GM21576 (cell line): ENCODE data around the gene GNB2.

Experiments used
- ATAC-seq: cut with Tn5 transposase; IDR thresholded peaks from one replicate; pipeline ENCODE4 v1.9.1; 2021; ENCODE audit warnings: mild to moderate bottlenecking, moderate library complexity; ENCODE audit not compliant: unreplicated experiment

Gene GNB2

DNA sequence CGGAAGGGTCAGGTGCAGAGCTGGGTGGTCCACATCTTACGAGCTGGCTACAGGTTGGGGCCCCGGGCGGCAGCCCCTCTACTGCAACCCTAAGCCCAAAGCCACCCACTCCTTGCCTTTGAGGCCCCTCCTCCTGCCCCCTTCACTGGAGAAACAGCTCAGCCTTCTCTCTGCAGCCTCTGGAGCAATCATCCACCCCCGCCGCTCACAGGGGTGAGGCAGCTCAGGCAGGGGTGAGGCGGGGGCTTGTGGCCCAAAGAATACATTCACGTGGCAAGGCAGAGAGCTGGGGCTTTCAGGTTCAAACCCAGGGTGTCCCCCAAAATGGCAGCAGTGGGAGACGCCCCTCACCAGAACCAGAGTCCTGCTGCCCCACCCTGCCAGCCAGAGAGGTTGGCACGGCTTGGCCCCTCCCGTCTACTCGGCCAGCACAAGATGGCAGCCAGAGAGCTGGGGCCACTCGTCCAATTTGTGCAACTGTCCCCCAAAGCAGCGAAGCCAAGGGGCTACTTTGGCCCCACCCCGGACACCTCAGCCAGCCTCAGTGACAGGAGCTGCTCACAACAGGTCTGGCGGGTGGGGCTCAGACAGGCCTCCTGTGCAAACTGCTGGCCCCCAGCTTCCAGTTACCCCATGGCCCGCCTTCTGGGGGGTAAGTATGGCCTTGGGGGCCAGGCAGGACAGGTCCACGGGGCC lies 7.2 kb downstream of the GNB2 start:
- no peak for ATAC-seq

DNA sequence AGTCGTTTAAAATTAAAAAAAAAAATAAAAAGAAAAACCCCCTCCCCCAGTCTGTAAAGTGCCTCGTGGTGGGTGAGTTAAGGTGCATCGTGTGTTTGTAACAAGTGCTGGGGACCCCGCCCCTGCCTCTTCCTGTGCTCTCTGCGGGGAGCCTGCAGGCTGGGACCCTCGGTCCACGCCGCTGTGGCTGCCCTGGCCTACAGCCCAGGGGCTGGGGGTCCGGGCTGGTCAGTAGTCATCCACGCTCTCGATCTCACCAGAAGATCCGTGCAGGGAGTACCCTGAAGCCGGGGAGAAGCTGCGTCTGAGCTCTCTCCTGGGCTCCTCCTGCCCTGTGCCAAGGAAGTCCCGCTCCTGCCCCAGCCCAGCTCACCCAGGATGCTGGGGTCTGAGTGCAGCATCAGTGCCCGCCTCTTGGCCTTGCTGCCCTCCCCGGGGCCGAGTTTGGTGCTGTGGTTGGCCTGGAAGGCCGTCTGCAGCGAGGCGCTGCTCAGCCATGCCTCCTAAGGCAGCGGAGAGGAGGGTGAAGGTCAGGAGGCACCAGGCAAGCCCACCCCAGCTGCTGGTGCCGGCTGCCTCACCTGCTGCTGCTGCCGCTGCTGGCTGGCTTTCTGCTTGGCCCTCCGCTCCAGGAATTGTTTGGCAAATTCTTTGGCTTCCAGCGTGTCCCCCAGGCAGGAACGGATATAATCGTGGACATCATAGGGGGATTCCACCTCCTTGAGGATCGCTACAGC lies 8.1 kb downstream of the GNB2 start:
- ATAC-seq, result no peak

DNA sequence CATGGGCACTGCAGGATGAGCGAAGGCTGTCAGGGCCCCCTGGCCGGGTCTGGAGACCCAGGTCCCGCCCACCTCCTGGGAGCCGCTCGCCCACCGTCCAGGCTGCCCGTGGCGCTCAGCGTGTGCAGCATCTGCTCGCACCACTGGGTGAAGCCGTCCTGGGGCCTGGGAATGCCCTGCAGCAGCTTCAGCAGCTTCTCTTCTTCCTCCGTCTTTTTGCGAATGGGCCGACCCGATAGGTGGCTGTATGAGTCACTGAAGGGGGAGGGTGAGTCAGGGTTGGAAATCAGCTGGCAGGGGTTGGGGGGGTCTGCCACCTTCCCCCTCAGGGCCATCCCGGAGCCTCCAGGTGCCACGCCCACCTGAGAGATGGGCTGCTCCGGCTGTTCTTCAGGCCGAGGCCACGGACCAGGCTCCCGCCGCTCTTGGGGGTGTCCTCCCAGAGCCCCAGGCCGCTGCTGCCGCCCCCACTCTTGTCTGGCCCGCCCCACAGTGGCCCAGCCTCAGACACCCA lies 8.7 kb downstream of the GNB2 start:
- no peak for ATAC-seq

DNA sequence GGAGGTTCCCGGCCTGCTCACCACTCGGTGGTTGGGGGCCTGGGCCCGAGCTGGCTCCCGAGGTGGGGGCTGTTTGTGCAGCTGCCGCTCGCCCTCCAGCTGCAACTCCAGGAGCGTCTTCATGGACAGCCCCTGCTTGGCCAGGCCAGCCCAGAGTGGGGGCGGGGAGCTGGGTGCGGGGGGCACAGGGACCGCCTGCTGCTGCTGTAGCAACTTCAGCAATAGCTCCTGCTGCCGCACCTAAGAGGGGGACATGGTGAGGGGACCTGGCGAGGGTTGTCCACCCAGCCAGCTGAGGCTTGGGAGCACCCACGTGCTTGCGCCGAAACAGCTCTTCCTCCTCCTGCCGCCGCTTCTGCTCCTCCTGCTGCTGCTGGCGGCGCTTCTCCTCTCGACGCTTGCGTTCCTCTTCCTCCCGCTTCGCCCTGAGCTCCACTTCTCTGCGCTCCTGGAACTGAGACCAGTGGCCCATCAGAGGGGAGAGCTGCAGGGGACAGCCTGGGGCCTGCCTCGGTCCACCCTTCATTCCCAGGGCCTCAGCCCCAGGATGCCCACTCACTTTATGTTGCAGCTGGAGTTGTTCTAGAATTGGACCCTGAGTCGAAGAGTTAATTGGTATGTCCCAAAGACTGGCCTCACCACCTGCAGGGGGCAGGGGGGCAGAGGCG lies 9.6 kb downstream of the GNB2 start:
- no peak for ATAC-seq

DNA sequence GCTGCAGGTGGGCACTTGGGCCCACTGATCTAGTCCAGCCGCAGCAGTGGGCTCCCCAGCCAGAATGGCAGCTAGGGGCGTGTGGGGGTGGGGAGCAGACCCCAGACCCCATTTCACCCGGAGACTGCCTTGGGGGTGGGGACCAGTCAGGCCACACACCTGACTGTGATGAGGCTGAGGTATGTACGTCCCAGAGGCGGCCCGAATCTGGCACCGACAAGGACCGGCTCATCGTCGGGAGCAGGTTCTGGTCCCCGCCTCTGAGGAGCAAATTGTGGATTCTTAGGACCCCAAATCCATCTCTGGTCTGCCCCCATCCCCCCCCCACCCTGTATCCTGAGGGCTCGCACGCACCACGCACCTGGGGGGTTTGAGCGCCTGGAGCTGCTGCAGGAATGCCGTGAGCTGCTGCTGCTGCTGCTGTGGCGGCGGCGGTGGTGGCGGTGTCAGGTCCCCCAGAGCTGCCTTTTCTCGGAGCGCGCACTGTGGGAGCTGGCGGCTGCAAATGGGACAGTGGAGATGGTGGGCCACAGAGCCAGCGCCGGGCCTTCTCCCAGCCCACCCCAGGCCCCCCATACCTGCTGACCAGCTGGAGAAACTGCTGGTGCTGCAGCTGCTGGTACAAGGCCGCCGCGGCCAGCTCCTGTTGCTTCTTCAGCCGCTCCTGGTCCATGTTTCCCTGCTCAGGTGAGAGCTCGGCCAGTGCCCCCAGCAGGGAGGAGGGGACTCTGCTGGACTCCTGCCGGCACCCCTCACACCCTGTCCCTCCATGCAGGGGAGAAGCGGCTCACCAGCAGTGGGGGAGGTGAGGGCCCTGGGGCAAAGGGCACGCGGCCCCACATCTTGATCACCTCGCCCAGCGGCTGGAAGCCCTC lies 10.4 kb downstream of the GNB2 start:
- no peak for ATAC-seq

DNA sequence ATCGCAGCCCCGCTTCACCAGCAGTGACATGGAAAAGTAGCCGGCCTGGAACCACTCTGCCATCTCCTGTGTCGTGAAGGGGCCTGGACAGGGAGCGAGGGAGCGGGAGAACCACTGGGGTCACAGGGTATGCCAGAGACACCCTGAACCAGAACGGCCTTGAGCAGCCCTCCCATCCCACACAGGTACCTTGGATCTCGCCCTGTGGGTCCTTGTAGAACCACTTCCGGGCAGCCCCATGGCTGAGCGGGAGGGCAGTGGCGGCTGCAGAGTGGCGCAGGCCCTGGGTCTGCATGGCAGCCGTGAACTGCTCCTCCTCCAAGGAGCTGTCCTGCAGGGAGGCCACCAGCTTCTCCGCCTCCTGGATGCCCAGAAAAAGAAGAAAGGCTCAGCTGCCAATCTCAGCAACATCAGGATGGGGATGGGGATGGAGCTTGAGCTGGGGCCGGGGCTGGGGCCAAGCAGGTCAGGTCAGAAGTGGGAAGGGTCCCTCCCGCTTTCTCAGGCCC lies 11.0 kb downstream of the GNB2 start:
- ATAC-seq, result no peak

DNA sequence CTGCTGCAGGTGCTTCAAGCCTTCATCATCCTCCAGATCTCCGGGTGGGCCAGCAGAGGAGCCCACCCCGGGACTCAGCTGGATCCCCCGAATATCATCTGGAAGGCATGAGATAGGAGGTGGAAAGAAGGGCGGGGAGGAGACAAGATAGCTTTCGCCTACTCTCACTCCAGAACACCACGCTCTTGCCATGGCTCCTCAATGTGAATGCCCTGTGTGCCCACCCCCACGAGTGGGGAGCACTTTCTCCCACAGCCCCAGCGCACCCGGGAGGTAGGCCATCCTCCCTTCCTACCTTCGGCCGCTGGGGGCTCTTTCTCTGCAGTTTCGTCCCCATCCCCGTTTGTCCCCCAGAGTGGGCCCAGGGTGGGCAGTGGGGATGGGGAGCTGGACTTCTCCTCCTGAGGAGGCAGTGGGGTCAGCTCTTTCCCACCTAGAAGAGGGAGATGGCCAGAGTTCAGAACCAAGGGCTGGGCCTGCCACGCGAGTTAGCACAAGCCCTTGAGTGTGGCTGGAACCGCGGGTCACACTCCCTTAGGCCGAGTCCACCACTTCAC lies 11.6 kb downstream of the GNB2 start:
- ATAC-seq, result no peak

DNA sequence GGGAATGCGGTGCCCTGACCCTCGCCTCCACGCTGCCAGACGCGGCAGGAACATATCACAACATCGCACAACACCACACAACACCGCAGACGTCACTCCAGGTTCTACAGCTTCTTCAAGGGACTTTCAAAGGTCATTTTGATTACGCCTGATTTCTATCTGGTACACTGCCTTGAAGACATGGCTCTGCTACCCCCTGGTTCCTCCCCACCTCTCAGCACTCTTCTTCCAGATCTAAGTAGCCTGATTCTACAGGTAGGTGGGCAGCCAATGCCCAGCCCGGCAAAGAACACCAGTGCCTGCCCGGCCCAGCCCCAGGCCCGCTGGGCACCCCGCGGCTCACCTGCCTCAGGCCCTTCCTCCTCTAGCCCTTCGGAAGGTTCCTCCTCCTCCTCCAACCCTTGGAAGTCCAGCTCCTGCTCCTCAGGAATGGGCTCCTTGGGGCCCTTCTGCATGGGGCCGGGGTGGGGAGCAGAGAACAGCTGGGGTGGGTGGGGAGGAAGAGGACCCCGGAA lies 12.1 kb downstream of the GNB2 start:
- ATAC-seq, result no peak

DNA sequence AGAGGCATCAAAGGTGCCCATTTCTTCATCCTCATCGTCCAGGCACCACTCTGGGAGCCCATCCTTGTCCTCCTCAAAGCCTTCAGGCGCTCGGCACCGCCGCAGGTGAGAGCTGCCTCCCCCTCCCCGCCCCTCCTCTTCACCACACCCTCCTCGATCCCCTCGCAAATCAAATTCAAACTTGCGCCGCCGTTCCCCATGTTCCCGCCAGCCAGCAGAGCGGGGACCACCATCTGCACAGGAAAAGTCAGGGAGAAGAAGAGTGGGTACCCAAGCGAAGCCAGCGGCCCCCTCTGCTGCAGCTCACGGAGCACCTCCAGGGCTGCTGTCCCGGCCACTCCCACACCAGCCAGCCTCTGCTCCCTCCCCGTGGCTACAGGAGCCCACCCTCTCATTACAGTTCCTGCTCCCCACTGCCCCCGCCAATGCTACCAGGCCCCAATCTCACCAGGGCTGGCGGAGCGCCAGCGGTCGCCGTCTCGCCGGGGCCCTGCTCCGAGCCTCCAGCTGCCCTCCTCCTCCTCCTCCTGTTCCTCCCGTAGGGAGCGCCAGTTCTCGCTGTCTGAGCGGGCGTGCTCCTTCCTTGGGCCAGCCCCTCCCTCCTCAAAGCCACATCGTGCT lies 12.8 kb downstream of the GNB2 start:
- no peak for ATAC-seq

DNA sequence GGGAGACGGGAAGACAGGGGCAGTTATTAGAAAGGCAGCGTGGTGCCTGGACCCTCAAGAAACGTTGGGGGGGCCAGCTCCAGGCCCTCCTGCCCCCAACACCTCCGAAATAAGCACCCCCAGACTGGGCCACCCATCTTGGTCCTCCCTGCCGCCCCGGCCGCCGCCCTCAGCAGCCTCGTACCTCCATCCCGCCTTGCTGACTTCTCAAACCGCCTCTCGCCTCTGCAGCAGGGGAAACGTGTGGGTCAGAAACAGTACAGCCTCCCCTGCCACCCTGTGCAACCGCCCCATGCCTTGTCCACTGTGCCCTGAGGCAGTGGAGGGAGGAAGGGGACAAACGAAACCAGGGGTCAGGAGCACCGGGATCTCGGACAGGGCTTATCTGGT lies 13.3 kb downstream of the GNB2 start:
- ATAC-seq, result no peak

DNA sequence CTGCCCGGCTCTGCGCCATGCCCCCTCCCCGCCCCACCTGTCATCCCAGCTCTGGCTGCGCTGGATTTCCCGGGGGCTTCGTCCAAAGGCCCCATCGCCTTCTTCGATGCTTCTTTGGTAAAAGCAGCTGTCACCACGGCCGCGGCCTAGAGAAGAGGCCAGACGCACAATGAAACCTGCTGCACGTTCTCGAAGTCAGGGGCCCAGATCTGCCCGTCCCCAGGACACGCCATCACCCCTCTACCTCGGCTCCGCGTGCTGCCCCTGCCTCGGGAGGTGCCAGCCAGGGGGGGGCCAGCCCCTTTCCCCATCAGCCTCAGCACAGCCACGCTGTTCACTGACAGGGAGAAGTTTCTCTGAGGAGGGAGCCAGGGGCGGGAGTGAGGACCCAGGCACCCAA lies 13.7 kb downstream of the GNB2 start:
- no peak for ATAC-seq

DNA sequence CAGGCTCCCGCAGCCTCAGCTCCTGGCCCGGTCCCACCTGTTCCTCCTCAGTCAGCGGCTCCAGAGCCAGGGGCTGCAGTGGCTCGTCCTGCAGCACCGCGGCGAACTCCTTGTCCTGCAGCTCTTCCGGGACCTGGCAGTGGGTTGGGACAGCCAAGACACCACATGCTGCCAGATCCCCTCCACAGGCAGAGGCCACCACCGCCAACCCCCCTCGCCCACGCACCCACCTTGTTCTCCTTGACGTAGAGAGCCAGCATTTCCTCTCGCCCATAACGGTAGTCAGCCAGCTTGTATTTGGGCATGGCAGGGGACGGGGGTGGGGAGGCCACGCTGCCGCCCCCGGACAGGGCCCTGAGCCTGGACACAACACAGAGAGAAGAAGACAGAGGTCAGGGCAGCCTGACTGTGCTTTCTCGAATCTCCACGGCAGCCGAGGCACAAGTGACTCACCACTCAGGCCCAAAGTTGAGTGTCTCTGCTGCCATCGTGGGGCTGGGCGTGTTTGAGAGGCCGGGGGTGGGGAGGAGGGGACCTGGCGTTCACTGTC lies 14.3 kb downstream of the GNB2 start:
- ATAC-seq, result no peak

DNA sequence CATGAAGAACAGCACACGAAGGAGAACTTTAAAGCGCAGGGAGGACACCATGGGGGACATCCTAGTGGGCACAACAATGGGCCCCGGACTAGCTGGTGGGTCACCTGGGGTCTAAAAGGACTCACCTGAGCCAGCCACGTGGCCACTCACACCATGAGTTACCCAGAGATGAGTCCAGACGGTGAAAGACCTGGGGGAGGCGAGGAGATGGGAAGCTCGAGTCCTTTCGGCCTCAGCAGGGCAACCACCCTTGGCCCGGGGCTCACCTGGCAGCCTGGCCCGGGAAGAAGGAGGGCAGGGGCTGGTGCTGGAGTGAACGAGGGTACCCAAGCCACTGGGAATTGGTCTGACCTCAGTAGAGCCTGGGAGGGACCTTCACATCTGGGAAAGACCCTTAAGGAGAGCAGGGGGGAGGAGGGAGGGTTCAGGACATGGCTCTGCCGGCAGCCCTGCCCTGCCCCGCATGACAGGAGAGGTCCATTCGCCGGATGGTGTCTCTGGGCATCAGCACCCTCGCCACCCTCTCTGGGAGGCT lies 14.9 kb downstream of the GNB2 start:
- no peak for ATAC-seq

DNA sequence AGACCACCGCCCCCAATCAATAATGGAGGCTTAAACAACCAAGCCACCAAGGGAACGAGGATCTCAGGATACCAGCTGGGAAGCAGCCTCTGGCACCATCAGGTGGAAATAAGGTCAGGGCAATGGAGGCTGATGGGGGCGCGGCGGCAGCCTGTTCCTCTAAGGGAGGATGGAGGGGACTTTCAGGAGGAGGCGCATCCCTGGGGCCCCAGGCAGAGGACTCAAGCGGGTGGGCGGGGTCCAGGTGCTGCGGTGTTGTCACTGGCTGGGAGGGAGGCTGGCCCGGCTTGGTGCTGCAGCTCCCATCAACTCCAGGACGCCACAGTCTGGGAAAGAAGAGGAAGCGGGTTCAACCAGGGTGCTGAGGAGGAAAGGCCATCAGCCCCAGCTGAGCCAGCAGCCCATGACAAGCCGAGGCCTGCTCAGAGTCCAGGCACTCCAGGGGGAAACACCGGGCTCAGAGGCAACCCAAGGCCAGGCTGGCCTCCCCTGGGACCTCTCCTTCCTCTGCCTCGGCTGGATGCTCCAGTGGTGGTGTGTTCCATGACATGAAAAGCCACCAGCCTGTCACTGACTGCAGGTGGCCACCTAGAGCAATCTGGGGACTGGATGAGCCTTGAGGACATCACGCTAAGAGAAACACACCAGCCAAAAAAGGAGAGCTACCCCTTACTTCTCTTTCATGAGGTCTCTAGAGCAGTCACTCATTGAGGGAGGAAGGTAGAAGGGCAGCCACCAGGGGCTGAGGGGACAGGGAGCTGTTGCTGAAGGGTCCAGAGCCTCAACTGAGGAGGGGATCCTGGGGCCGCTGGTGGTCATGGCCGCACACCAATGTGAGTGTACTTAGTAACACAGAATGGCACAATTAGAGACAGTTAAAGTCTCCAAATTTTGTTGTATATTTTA lies 15.9 kb downstream of the GNB2 start:
- no peak for ATAC-seq

DNA sequence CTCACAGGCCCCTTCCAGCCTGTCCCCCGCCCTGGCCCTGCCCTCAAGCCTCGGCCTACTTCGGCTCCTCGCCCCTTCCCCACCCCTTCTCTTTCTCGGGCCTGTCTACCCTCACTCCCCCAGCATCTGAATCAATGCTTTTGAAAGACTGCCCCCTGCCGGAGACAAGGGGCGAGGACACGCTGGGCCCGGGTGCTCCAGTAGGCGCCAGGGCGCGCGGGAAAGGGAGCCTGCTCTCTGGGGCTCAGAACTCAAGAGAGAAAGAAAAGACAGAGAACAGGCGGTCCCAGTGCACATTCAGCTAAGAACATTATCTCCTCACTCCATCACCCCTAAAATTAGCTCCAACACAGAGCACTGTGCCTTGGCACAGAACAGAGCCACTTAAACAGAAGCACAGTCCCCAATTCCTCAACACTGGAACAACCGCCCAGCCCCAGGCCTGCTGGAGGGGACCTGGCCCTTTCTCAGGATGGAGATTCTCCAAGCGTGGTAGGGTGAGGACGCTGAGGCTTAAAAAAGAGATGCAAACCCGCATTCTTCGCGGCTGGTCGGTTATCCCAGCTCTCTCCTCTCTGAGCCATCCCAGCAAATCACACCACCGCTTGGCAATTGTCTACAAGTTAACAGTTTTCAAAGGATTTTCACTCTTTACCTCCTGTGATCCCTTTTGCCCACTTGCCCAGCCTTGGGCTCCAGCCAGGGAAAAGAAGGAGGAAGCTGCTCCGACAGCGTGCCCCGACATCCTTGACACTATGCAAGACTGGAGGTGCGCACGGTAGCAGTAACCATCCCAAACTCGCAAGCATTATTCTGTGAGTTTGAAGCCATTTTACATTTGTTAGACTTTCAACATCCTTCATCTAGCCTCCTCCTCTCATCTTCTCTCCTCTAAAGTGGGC lies 18.4 kb downstream of the GNB2 start:
- peak; percentile 31 for ATAC-seq

DNA sequence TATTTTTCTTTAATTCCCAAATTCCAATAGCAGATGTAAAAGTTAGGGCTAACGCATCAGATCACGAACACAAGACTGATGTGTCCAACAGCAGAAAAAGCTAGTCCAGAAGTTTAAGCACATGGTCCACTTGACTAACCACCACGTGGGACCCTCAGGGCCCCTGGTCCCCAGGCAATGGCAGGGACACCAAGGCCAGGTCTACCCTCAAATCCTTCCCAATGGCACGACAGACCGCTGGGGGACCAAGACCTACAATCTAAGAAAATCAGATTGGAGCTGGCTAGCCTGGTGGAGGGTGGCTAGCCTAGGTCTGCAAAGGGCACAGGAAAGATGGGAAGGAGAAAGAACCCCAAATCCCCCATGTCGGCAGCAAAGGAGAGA lies 19.0 kb downstream of the GNB2 start:
- ATAC-seq, result no peak
